ENCODE data around the gene ANKHD1. TPM values are rescaled to one million over a fixed set of nuclear protein-coding genes. Genes with fewer than 3 reads are reported as not detected.

The ANKHD1 gene
- total and polyA plus RNA-seq, 2 of the 8 experiments (the other 6 are each of a cell fraction or from before 2014, with no cell fraction given): 69.9 to 108 TPM

GRCh38 chr5:140567871-140568270 is 166.2 kb downstream of the ANKHD1 start (continued):
- TF ChIP-seq BACH1 (IDR thresholded peaks at IDR 0.05; ENCODE audit: low read length) (no peak), ZNF274 (IDR thresholded peaks at IDR 0.05; ENCODE audit: borderline replicate concordance, extremely low read depth, low read length) (no peak), CTCF (IDR thresholded peaks at IDR 0.05; ENCODE audit: control extremely low read depth in 1 of 3, insufficient read depth in 1 of 3, low read depth in 1 of 3, low read length in 3 of 3) (no peak), RFX5 (IDR thresholded peaks at IDR 0.05; ENCODE audit: borderline replicate concordance, low read depth, low read length) (no peak), CBX5 (IDR thresholded peaks at IDR 0.05; ENCODE audit: low read depth, low read length) (no peak), BRCA1 (IDR thresholded peaks at IDR 0.05; ENCODE audit: low read depth, low read length) (no peak), MAFK (IDR thresholded peaks at IDR 0.05; ENCODE audit: low read depth, low read length) (no peak)

Measured in H1 (cell line).